ENCODE measurements around the gene ZNF277. TPM values are rescaled to one million over a fixed set of nuclear protein-coding genes. Genes with fewer than 3 reads are reported as not detected.

The ZNF277 gene
- total RNA-seq, 2 experiments from 2014 or later: 11.4 to 12.5 TPM

DNA sequence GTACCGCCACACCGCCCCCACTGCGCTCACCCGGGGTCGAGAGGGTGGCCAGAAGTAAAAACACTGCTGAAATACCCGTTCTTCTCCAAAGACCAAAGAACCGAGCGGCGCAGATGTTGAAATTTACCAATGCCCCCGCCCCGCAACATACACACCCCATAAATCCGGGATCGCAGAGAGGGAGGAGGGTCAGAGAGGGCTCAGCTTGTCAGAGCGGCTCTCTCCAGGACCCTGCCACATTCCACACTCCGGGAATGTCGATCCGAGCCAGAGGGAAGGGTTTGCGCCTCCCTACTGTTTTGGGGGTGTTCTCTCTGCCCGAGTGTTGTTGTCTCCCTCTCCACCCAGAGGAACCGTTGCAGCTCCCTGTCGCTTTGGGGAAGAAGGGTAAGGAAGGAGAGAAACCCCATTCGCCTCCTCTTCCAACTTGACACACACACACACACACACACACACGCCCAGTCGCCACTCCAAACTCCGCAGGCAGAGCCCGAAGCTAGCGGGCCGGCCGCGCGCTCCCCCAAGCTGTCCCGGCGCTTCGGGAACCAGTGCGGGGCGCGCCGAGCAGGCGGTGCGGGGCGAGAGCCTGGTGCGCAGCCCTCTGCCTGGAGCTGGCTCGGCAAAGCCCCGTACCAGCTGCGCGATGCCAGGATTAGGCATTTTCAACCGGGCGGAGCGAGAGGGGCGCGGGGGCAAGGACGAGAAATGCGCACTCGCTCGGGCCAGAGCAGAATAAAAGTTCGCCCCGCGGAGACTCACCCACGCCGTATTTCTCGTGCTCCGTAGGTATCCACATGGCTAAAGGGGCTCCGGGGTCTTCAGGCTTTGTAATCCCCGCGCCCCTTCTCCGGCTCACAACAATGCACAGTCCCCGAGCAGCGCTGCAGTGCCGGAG is 905 bp upstream of the ZNF277 start:
- ChIA-PET POLR2A (interaction anchor here (0.6 to 2.5 kb wide), 2 partner anchors 245 to 258 kb away, joined by 5 to 19 read pairs; partner anchors contain the start of gene IFRD1), CTCF (interaction anchor here (1.0 to 1.2 kb wide), 2 partner anchors 13 to 291 kb away, joined by 3 read pairs; no protein-coding TSS in a partner anchor)

GRCh38 chr7:112206991-112207592 is 597 bp downstream of the ZNF277 start:
- ChIA-PET POLR2A (interaction anchor here (0.5 to 2.5 kb wide), 3 partner anchors 13 to 253 kb away, joined by 3 to 19 read pairs (median 3); partner anchors contain the start of gene IFRD1), CTCF (interaction anchor here (1.2 kb wide), 1 partner anchor 289 kb away, joined by 3 read pairs; no protein-coding TSS in a partner anchor)

- ChIA-PET CTCF (no interaction called here), POLR2A (interaction anchor here (0.7 kb wide), 1 partner anchor 14 kb away, joined by 3 read pairs; no protein-coding TSS in a partner anchor)
Observed at GRCh38 chr7:112207765-112208164, 1.3 kb downstream of the ZNF277 start.

DNA sequence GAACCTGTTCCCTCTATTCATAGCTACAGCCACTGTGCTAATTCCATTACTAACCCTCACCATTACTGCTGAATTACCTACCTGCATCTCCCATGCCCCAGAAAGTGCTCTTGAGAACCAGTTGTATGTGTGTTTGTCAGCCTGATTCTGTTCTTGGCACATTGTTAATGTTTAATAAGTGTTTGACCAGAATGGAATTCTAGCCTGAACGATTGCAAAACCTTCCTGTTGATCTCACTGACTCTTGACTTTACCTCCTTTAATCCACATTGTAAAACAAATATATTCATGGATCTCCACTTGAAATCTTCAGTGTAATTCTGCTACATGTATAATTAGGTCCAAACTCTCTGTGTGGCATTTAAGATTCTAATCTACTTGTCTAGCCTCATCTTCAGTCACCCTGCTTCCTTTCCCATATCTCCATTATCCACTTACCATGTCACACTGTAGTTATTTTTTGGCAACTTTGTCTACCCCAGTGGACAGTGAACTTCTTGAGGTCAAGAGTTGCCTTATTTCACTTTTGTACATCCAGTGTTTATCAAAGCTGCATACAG is 4.9 kb downstream of the ZNF277 start:
- POLR2A ChIA-PET: no interaction called here
- CTCF ChIA-PET: no interaction called here

- POLR2A ChIA-PET: no interaction called here
- CTCF ChIA-PET: no interaction called here
Observed at GRCh38 chr7:112212571-112212970, 6.1 kb downstream of the ZNF277 start.

GRCh38 chr7:112213735-112214134 is 7.2 kb downstream of the ZNF277 start:
- POLR2A ChIA-PET: no interaction called here

GRCh38 chr7:112214268-112214667 is 7.8 kb downstream of the ZNF277 start:
- ChIA-PET POLR2A (no interaction called here), CTCF (interaction anchor here (1.5 kb wide), 1 partner anchor 10 kb away, joined by 3 read pairs; no protein-coding TSS in a partner anchor)

More at GRCh38 chr7:112213735-112214134, 7.2 kb downstream of the ZNF277 start:
- CTCF ChIA-PET: no interaction called here

GRCh38 chr7:112214883-112215282 is 8.4 kb downstream of the ZNF277 start:
- ChIA-PET CTCF (interaction anchor here (1.5 kb wide), 1 partner anchor 9 kb away, joined by 3 read pairs; no protein-coding TSS in a partner anchor), POLR2A (no interaction called here)

DNA sequence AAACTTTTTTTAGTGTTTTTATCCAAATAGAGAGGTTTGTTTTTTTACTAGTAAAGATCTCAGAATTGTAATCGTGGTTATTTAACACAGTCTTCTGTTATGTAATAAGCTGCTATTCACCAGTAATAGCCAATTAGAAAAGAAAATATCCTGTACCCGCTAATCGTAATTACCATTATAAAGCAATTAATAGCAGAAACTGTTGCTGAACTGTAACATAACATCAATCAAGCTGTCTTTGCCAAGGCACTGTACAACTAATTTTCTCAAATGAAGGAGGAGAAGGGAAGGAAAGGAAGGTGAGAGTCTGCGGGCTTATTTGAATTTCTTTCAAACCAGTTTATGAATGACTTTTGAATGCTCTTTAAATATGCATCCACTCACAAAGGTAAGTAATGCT is 9.3 kb downstream of the ZNF277 start:
- ChIA-PET POLR2A (no interaction called here), CTCF (interaction anchor here (1.5 kb wide), 1 partner anchor 8 kb away, joined by 3 read pairs; no protein-coding TSS in a partner anchor)

DNA sequence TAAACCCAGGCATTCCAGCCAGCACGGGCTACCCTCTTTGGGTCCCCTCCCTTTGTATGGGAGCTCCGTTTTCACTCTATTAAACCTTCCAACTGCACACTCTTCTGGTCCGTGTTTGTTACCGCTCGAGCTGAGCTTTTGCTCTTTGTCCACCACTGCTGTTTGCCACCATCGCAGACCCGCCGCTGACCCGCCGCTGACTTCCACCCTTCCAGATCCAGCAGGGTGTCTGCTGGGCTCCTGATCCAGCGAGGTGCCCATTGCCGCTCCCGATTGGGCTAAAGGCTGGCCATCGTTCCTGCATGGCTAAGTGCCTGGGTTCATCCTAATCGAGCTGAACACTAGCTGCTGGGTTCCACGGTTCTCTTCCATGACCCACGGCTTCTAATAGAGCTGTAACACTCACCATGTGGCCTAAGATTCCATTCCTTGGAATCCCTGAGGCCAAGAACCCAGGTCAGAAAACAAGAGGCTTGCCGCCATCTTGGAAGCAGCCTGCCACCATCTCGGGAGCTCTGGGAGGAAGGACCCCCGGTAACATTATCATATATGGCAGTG is 14.5 kb downstream of the ZNF277 start:
- POLR2A ChIA-PET: no interaction called here
- CTCF ChIA-PET: no interaction called here

DNA sequence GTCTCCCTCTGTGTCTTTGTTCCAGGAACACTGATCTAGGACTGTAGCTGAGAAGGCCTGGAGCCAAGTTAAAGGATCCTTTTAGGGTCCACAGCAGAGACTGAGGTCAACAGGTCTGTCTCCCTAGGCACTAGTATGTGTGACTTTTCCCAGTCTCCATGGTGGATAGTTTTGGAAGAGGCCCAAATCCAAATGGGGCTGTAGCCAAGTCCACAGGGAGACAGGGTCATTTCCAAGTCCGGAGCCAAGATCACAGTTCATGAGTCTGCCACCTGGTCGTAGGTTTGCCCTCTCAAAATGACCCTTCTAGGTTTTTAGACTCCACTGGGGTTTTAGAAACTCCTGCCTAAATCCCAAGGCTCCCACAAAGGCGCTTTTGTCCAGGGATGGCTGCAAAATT is 16.8 kb downstream of the ZNF277 start:
- POLR2A ChIA-PET: no interaction called here
- CTCF ChIA-PET: interaction anchor here (1.0 kb wide), 1 partner anchor 8 kb away, joined by 3 read pairs; no protein-coding TSS in a partner anchor

DNA sequence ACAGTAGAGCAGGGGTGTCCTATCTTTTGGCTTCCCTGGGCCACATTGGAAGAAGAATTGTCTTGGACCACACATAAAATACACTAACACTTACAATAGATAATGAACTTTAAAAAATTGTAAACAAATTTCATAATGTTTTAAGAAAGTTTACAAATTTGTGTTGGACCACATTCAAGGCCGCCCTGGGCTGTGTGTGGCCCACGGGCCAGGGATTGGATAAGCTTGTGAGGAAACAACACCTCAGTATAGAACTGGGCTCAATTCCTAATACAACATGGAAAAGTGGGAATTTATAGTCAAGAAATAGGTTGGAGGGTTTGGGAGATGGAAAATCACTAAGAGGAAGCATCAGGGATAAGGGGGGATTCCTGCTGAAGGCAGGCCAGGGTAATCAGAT is 17.7 kb downstream of the ZNF277 start:
- ChIA-PET POLR2A (no interaction called here), CTCF (interaction anchor here (1.0 kb wide), 1 partner anchor 9 kb away, joined by 3 read pairs; no protein-coding TSS in a partner anchor)

DNA sequence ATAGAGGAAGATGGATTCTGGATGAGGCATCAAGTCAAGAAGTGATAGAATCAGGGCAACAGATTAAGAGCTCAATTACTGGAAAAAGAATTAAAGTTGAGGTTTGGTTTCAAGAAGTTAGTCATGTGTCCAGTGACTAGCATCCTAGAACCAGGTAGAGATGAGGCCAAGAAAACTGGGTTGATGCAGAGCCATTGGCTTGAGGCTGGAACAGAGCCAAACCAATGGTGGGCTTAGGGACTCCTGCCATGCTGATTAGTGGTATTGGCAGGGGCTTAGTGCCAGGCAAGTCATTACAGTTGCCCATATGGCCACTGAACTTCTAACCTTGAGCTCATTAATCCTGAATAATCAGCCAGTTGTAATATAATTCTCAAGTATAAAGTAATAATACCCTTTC is 18.5 kb downstream of the ZNF277 start:
- POLR2A ChIA-PET: no interaction called here
- CTCF ChIA-PET: no interaction called here

- POLR2A ChIA-PET: no interaction called here
- CTCF ChIA-PET: no interaction called here
Observed at GRCh38 chr7:112226701-112227276, 20.3 kb downstream of the ZNF277 start.

DNA sequence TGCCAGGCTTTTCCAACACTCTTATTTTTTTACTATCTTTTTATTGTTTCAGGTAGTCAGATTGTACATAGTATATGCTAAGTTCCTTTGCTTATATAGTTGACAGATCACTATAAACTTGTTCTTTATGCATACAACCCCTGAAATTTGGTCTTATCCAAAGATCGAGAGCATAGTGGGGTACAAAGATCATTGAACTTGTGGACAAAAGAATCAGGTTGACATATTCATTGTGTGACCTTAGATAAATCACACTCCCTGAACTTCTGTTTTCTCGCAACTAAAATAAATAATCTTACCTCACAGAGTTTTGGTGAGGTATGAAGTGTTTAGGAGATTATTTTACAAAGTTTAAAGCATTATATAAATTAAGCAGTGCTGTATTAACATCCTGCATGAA is 22.1 kb downstream of the ZNF277 start:
- ChIA-PET CTCF (no interaction called here), POLR2A (no interaction called here)

DNA sequence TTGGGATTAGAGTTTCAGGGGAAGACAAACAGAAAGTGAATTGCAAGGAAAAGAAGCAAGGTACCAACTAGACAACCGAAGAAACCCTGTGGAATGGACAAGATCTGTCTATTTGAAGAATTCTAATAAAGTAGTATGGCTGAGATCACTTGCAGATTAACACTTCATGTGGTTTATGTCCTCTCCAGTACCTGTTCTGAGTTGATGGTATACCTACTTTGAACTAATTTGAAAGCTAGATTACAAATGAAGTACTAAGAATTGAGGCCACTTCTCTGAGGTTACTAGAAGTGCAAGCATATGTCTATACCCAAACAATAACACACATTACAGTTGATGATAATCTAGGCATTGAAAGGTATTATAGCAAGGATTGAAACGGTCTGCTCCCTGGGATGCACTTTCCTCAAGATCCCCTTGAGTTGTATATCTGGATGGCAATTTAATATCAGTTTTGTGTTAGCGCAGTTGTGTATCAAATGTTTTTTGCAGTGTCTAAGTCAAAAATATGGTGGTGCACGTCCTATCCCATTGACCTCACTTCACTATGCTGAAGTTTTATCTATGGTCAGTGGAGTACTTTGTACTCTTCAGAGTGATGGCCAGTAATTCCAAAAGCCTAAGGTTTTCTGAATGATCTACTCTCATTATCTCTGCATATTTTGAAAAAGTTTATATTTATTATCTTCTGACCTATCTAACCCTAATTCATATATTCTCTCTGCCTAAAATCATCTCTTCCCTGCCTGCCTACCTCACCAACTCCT is 25.9 kb downstream of the ZNF277 start:
- CTCF ChIA-PET: no interaction called here
- POLR2A ChIA-PET: no interaction called here

DNA sequence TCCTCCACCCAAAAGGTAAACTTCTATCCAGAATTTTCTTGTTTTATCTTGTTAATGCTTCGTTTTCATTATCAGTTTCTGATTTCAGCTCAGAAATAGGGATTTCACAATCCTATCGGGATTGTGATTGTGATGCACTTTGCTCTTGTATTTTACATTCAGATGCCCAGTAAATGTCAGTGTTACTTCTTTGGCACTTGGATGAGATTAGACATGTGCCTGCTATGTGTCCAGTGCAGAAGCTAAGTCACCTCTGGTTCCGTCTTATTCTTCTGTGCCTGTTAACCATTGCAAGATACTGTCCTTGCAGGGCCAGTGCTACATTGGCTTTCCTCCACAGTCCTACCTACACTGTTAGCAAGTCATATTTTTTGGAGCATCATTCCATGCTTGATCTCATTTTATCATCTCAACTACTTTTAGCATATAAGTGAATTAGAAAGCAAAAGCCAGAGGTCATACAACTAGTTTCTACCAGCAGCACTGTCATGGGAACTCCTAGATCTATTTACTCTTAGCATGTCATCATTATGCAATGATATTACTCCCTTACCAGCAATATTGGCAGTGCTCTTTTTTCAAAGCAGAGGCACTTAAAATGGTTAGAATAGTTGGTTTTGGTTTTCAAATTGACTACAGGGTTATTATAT is 26.7 kb downstream of the ZNF277 start:
- CTCF ChIA-PET: no interaction called here
- POLR2A ChIA-PET: no interaction called here

DNA sequence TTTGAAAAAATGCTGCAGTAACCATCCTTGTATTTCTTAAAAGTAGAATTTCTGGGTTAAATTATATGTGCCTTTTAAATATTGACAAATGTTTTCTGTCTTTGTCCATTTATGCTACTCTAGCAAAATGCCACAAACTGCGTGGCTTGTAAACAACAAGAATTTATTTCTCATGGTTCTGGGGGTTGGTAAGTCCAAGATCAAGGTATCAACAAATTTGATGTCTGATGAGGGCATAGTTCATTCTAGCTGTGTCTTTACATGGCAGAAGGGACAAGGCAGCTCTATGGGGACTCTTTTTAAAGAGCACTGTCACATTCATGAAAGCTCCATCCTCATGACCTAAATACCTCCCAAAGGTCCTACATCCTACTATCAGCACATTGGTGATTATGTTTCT is 27.7 kb downstream of the ZNF277 start:
- CTCF ChIA-PET: no interaction called here
- POLR2A ChIA-PET: no interaction called here

DNA sequence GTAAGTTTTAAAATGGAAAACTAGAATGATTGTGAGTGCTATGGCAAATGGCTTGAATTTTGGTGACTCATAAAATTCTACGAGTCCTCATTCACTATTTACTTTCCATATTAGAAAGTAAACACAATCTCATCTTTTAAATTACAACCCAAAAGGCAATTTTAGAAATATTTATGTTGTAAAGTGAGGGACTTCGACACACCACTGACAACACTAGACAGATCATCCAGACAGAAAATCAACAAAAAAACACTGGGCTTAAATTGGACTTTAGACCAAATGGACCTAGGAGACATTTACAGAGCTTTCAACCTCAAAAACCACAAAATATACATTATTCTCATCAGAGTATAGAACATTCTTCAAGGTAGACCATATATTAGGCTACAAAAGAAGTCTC is 30.1 kb downstream of the ZNF277 start:
- ChIA-PET POLR2A (no interaction called here), CTCF (no interaction called here)

Measured in activated CD8-positive, alpha-beta memory T cell treated with anti-CD3 and anti-CD28 coated beads for 36 hours (primary cell).